ENCODE data around the gene GAGE1. TPM values are rescaled to one million over a fixed set of nuclear protein-coding genes. Genes with fewer than 3 reads are reported as not detected.

The GAGE1 gene, protein sequence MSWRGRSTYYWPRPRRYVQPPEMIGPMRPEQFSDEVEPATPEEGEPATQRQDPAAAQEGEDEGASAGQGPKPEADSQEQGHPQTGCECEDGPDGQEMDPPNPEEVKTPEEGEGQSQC
- not detected in 5 replicates for total RNA-seq (2022; extraction: Qiagen RNA extraction; ENCODE audit: low read depth)

DNA sequence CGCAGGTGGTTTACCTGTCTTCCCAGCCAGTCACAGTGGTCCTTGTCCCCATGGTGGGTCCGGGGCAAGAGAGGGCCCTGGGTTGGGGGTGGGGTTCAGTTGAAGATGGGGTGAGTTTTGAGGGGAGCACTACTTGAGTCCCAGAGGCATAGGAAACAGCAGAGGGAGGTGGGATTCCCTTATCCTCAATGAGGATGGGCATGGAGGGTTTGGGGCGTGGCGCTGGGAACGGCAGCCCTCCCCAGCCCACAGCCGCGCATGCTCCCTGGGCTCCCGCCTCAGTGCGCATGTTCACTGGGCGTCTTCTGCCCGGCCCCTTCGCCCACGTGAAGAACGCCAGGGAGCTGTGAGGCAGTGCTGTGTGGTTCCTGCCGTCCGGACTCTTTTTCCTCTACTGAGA lies at the start of gene GAGE1:
TSS of gene GAGE1 (plus strand) at position 301 of the 400 bp plus-strand sequence. CDS start 1,155 bp downstream, outside the sequence.

DNA sequence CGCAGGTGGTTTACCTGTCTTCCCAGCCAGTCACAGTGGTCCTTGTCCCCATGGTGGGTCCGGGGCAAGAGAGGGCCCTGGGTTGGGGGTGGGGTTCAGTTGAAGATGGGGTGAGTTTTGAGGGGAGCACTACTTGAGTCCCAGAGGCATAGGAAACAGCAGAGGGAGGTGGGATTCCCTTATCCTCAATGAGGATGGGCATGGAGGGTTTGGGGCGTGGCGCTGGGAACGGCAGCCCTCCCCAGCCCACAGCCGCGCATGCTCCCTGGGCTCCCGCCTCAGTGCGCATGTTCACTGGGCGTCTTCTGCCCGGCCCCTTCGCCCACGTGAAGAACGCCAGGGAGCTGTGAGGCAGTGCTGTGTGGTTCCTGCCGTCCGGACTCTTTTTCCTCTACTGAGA lies 47.8 kb upstream of the GAGE1 start, which contains the start of gene GAGE12E:
TSS of gene GAGE12E (plus strand) at position 301 of the 400 bp plus-strand sequence. CDS start 1,155 bp downstream, outside the sequence.

DNA sequence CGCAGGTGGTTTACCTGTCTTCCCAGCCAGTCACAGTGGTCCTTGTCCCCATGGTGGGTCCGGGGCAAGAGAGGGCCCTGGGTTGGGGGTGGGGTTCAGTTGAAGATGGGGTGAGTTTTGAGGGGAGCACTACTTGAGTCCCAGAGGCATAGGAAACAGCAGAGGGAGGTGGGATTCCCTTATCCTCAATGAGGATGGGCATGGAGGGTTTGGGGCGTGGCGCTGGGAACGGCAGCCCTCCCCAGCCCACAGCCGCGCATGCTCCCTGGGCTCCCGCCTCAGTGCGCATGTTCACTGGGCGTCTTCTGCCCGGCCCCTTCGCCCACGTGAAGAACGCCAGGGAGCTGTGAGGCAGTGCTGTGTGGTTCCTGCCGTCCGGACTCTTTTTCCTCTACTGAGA lies 38.3 kb upstream of the GAGE1 start, which contains the start of gene GAGE12F:
TSS of gene GAGE12F (plus strand) at position 301 of the 400 bp plus-strand sequence. CDS start 1,155 bp downstream, outside the sequence.

DNA sequence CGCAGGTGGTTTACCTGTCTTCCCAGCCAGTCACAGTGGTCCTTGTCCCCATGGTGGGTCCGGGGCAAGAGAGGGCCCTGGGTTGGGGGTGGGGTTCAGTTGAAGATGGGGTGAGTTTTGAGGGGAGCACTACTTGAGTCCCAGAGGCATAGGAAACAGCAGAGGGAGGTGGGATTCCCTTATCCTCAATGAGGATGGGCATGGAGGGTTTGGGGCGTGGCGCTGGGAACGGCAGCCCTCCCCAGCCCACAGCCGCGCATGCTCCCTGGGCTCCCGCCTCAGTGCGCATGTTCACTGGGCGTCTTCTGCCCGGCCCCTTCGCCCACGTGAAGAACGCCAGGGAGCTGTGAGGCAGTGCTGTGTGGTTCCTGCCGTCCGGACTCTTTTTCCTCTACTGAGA lies 28.7 kb upstream of the GAGE1 start, which contains the start of gene GAGE12G:
TSS of gene GAGE12G (plus strand) at position 301 of the 400 bp plus-strand sequence. CDS start 1,155 bp downstream, outside the sequence.

DNA sequence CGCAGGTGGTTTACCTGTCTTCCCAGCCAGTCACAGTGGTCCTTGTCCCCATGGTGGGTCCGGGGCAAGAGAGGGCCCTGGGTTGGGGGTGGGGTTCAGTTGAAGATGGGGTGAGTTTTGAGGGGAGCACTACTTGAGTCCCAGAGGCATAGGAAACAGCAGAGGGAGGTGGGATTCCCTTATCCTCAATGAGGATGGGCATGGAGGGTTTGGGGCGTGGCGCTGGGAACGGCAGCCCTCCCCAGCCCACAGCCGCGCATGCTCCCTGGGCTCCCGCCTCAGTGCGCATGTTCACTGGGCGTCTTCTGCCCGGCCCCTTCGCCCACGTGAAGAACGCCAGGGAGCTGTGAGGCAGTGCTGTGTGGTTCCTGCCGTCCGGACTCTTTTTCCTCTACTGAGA lies 19.2 kb upstream of the GAGE1 start, which contains the start of gene GAGE12H:
TSS of gene GAGE12H (plus strand) at position 301 of the 400 bp plus-strand sequence. CDS start 1,155 bp downstream, outside the sequence.

DNA sequence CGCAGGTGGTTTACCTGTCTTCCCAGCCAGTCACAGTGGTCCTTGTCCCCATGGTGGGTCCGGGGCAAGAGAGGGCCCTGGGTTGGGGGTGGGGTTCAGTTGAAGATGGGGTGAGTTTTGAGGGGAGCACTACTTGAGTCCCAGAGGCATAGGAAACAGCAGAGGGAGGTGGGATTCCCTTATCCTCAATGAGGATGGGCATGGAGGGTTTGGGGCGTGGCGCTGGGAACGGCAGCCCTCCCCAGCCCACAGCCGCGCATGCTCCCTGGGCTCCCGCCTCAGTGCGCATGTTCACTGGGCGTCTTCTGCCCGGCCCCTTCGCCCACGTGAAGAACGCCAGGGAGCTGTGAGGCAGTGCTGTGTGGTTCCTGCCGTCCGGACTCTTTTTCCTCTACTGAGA lies 9.6 kb upstream of the GAGE1 start, which contains the start of gene GAGE2A:
TSS of gene GAGE2A (plus strand) at position 301 of the 400 bp plus-strand sequence. CDS start 1,155 bp downstream, outside the sequence.

Other genes with a start within 250 kb of the GAGE1 start
- not detected in 5 replicates for gene GAGE12C, start 66.8 kb upstream of the GAGE1 start, total RNA-seq (2022; extraction: Qiagen RNA extraction; ENCODE audit: low read depth)
- gene GAGE12D, start 57.3 kb upstream of the GAGE1 start, total RNA-seq (2022; extraction: Qiagen RNA extraction; ENCODE audit: low read depth): not detected in 5 replicates
- gene GAGE12E, start 47.7 kb upstream of the GAGE1 start, total RNA-seq (2022; extraction: Qiagen RNA extraction; ENCODE audit: low read depth): not detected in 5 replicates
- gene GAGE12F, start 38.2 kb upstream of the GAGE1 start, total RNA-seq (2022; extraction: Qiagen RNA extraction; ENCODE audit: low read depth): not detected in 5 replicates
- not detected in 5 replicates for gene GAGE12G, start 28.6 kb upstream of the GAGE1 start, total RNA-seq (2022; extraction: Qiagen RNA extraction; ENCODE audit: low read depth)
- not detected in 5 replicates for gene GAGE12H, start 19.1 kb upstream of the GAGE1 start, total RNA-seq (2022; extraction: Qiagen RNA extraction; ENCODE audit: low read depth)
- gene GAGE2A, start 9.5 kb upstream of the GAGE1 start, total RNA-seq (2022; extraction: Qiagen RNA extraction; ENCODE audit: low read depth): not detected in 5 replicates
- 0.11 to 0.24 TPM in 2 of 5 replicates, not detected in the others for gene PAGE1, start 97.0 kb downstream of the GAGE1 start, total RNA-seq (2022; extraction: Qiagen RNA extraction; ENCODE audit: low read depth)
- gene PAGE4, start 230.3 kb downstream of the GAGE1 start, total RNA-seq (2022; extraction: Qiagen RNA extraction; ENCODE audit: low read depth): not detected in 5 replicates